ENCODE data around the gene RIMS1.

GRCh38 chr6:71997341-71997740, 111.0 kb downstream of the RIMS1 start:
- no peak for TF ChIP-seq CTCF (IDR thresholded peaks at IDR 0.05; ENCODE audit: insufficient read depth, low read length, poor library complexity, severe bottlenecking)
- no peak for TF ChIP-seq EZH2phosphoT487 (conservative IDR thresholded peaks at IDR 0.05; ENCODE audit: low read length)

All from SU-DHL-6 (cell line).